Neuronal stem cell (in vitro differentiated cells): Measurements from ENCODE around the gene RSRP1.

Experiments used
- DNase-seq: peaks from one replicate; pipeline ENCODE4 v3.0.0-alpha.2; 2013; ENCODE audit warnings: low spot score
- H2AFZ ChIP-seq: one replicate; pipeline ENCODE4 v1.6.1; 2013; ENCODE audit warnings: mild to moderate bottlenecking, low read length, inconsistent platforms
- H2AK5ac ChIP-seq: 2 replicates; pipeline ENCODE4 v1.6.1; 2013; ENCODE audit warnings: low read depth, mild to moderate bottlenecking, inconsistent platforms, low read length, moderate library complexity, mixed read lengths
- H2BK120ac ChIP-seq: 2 replicates; pipeline ENCODE4 v1.6.1; 2013; ENCODE audit warnings: low read depth, mild to moderate bottlenecking, inconsistent platforms, low read length, moderate library complexity, mixed read lengths
- H2BK12ac ChIP-seq: one replicate; pipeline ENCODE4 v1.6.1; 2013; ENCODE audit warnings: low read length, inconsistent platforms
- H2BK15ac ChIP-seq: 2 replicates; pipeline ENCODE4 v1.6.1; 2013; ENCODE audit warnings: mild to moderate bottlenecking, low read length, inconsistent platforms, mixed read lengths
- H2BK5ac ChIP-seq: one replicate; pipeline ENCODE4 v1.6.1; 2013; ENCODE audit warnings: inconsistent platforms, mild to moderate bottlenecking, low read length, moderate library complexity
- H3K14ac ChIP-seq: one replicate; pipeline ENCODE4 v1.6.1; 2013; ENCODE audit warnings: low read length, inconsistent platforms
- H3K18ac ChIP-seq: 2 replicates; pipeline ENCODE4 v1.6.1; 2013; ENCODE audit warnings: low read length, inconsistent platforms
- H3K23ac ChIP-seq: 2 replicates; pipeline ENCODE4 v1.6.1; 2013; ENCODE audit warnings: low read depth, mild to moderate bottlenecking, mixed read lengths, low read length, inconsistent platforms; ENCODE audit not compliant: poor library complexity
- H3K27ac ChIP-seq: replicated peaks from 3 replicates; pipeline ENCODE4 v1.5.1; 2013; ENCODE audit warnings: low read length, inconsistent platforms
- H3K27me3 ChIP-seq, 3 experiments: 2 replicates each; pipeline ENCODE4 v1.6.1; 2013; ENCODE audit warnings: low read length in 3 of 3, mild to moderate bottlenecking in 2 of 3, inconsistent platforms in 1 of 3, low read depth in 1 of 3, mixed read lengths in 1 of 3, moderate library complexity in 1 of 3; ENCODE audit not compliant: control insufficient read depth in 3 of 3, insufficient read depth in 3 of 3
- H3K36me3 ChIP-seq, 2 donors: replicated peaks in 1 of 2; 2 replicates each; pipeline ENCODE4 v1.6.1; 2013; ENCODE audit warnings: low read length in 2 of 2; ENCODE audit not compliant: control insufficient read depth in 2 of 2, insufficient read depth in 2 of 2
- H3K4ac ChIP-seq: 2 replicates; pipeline ENCODE4 v1.6.1; 2013; ENCODE audit warnings: inconsistent platforms, mild to moderate bottlenecking, low read length, moderate library complexity
- H3K4me1 ChIP-seq, 2 donors: 1 replicate in 1 of 2; 2 replicates in 1 of 2; pipeline ENCODE4 v1.6.1; 2013; ENCODE audit warnings: low read length in 2 of 2, low read depth in 1 of 2; ENCODE audit not compliant: control insufficient read depth in 2 of 2, insufficient read depth in 1 of 2
- H3K4me2 ChIP-seq: one replicate; pipeline ENCODE4 v1.6.1; 2013; ENCODE audit warnings: mild to moderate bottlenecking, low read length, inconsistent platforms; ENCODE audit not compliant: insufficient read depth, poor library complexity, severe bottlenecking
- H3K4me3 ChIP-seq, 2 donors: 2 replicates each; pipeline ENCODE4 v1.5.1; 2013; ENCODE audit warnings: low read length in 2 of 2, mild to moderate bottlenecking in 2 of 2, inconsistent platforms in 1 of 2, moderate library complexity in 1 of 2
- H3K79me1 ChIP-seq: one replicate; pipeline ENCODE4 v1.6.1; 2013; ENCODE audit warnings: low read depth, mild to moderate bottlenecking, inconsistent platforms, low read length, moderate library complexity
- H3K9ac ChIP-seq: one replicate; pipeline ENCODE4 v1.6.1; 2013; ENCODE audit warnings: mild to moderate bottlenecking, low read depth, low read length, inconsistent platforms; ENCODE audit not compliant: poor library complexity
- H3K9me3 ChIP-seq, 2 donors: replicated peaks in 1 of 2; 2 replicates each; pipeline versions ENCODE3 to v1.6.1; 2013; ENCODE audit warnings: low read length in 2 of 2, mild to moderate bottlenecking in 2 of 2, inconsistent platforms in 1 of 2, low read depth in 1 of 2, mixed read lengths in 1 of 2, moderate library complexity in 1 of 2; ENCODE audit not compliant: control insufficient read depth in 2 of 2, insufficient read depth in 1 of 2
- H4K8ac ChIP-seq: one replicate; pipeline ENCODE4 v1.6.1; 2013; ENCODE audit warnings: low read depth, mild to moderate bottlenecking, inconsistent platforms, low read length, moderate library complexity
- H4K91ac ChIP-seq: one replicate; pipeline ENCODE4 v1.6.1; 2013; ENCODE audit warnings: low read length, low read depth, mild to moderate bottlenecking, inconsistent platforms; ENCODE audit not compliant: poor library complexity
- WGBS, 2 donors: extraction: QIAGEN DNeasy Blood & Tissue Kit; methylation state at CpG; one replicate each; pipeline ENCODE4 v1.1.7; 2013; ENCODE audit warnings: missing lambda C conversion rate in 2 of 2, mixed read lengths in 1 of 2; ENCODE audit not compliant: insufficient read length in 2 of 2, insufficient replicate concordance in 1 of 2; ENCODE audit errors: extremely low coverage in 2 of 2; 5-methylcytosine and 5-hydroxymethylcytosine counted together

RSRP1 gene

GRCh38 chr1:25256578-25256965 lies 9.3 kb upstream of the RSRP1 start:
- Histone ChIP-seq H4K8ac (no peak overlapping the region), H2BK15ac (no peak overlapping the region), H4K91ac (no peak overlapping the region)

GRCh38 chr1:25255706-25256577 lies 8.7 kb upstream of the RSRP1 start:
- Histone ChIP-seq H3K4me3 (no peak overlapping the region), H2BK120ac (no peak overlapping the region), H4K91ac (no peak overlapping the region), H2AK5ac (no peak overlapping the region), H2AFZ (no peak overlapping the region), H3K79me1 (no peaks in the 10 kb centered on the region), H3K36me3 (no peaks in the 10 kb centered on the region), H3K23ac (no peak overlapping the region), H3K4ac (no peak overlapping the region), H3K27me3 (no peaks in the 10 kb centered on the region), H2BK12ac (no peak overlapping the region), H4K8ac (no peak overlapping the region), H3K9me3 (no peaks in the 10 kb centered on the region), H3K9ac (no peak overlapping the region), H3K14ac (no peak overlapping the region), H3K4me2 (no peak overlapping the region), H2BK15ac (no peak overlapping the region), H3K18ac (no peak overlapping the region), H2BK5ac (no peak overlapping the region), H3K27ac (no peak overlapping the region), H3K4me1 (no peaks in the 10 kb centered on the region)
- no CpG with 5 or more reads among the region's 18 CpGs for WGBS, 2 donors
- no peak for DNase-seq

More at GRCh38 chr1:25256578-25256965, 9.3 kb upstream of the RSRP1 start:
- DNase-seq, result no peak
- Histone ChIP-seq H3K4ac (no peak overlapping the region), H3K36me3 (no peaks in the 10 kb centered on the region), H3K27ac (no peak overlapping the region), H2BK12ac (no peak overlapping the region), H2BK120ac (no peak overlapping the region), H2BK5ac (no peak overlapping the region), H3K9me3 (no peaks in the 10 kb centered on the region), H3K9ac (peak overlapping the region; percentile 46), H2AFZ (no peak overlapping the region), H3K4me2 (no peak overlapping the region), H3K27me3 (no peaks in the 10 kb centered on the region), H3K18ac (no peak overlapping the region), H3K4me3 (no peak overlapping the region), H2AK5ac (no peak overlapping the region), H3K4me1 (no peaks in the 10 kb centered on the region), H3K23ac (no peak overlapping the region), H3K14ac (no peak overlapping the region), H3K79me1 (no peaks in the 10 kb centered on the region)
- WGBS, 2 donors, result no CpG with 5 or more reads among the region's 5 CpGs

- Histone ChIP-seq H2BK120ac (no peak overlapping the region), H4K91ac (no peak overlapping the region), H3K27ac (no peak overlapping the region), H3K36me3 (no peaks in the 10 kb centered on the region), H2BK15ac (no peak overlapping the region), H3K18ac (no peak overlapping the region), H3K79me1 (no peaks in the 10 kb centered on the region), H4K8ac (no peak overlapping the region), H2AFZ (no peak overlapping the region), H3K27me3 (no peaks in the 10 kb centered on the region), H3K9me3 (no peaks in the 10 kb centered on the region), H3K23ac (no peak overlapping the region), H3K4ac (no peak overlapping the region), H3K4me1 (no peaks in the 10 kb centered on the region), H3K14ac (no peak overlapping the region), H3K4me3 (no peak overlapping the region), H3K9ac (no peak overlapping the region), H2BK12ac (no peak overlapping the region), H2AK5ac (no peak overlapping the region), H3K4me2 (no peak overlapping the region), H2BK5ac (no peak overlapping the region)
- WGBS, 2 donors, result no CpG with 5 or more reads among the region's 2 CpGs
- DNase-seq, result no peak
Measured at GRCh38 chr1:25253911-25254310, 6.7 kb upstream of the RSRP1 start.

GRCh38 chr1:25247829-25248754 lies 838 bp upstream of the RSRP1 start:
- Histone ChIP-seq H3K36me3 (peaks cover 9 to 31% of the 10 kb centered on the region in 2 donors), H2AFZ (peak overlapping the region; percentile 97), H3K9ac (peak overlapping the region; percentile 77), H3K4me1 (peaks cover 2 to 15% of the 10 kb centered on the region in 2 donors), H4K91ac (no peak overlapping the region), H3K18ac (peak overlapping the region; percentile 95), H3K4ac (no peak overlapping the region), H3K4me2 (peak overlapping the region; percentile 97), H3K4me3 (peak overlapping the region; percentile 84 to 99), H3K79me1 (peaks cover 7% of the 10 kb centered on the region), H4K8ac (no peak overlapping the region), H3K27ac (peak overlapping the region; percentile 85), H3K27me3 (no peaks in the 10 kb centered on the region), H3K23ac (peak overlapping the region; percentile 71), H2BK12ac (no peak overlapping the region), H2BK15ac (no peak overlapping the region), H3K9me3 (no peaks in the 10 kb centered on the region), H2AK5ac (peak overlapping the region; percentile 21), H3K14ac (peak overlapping the region; percentile 82), H2BK120ac (peak overlapping the region; percentile 72), H2BK5ac (peak overlapping the region; percentile 87)
- no peak for DNase-seq
- no CpG with 5 or more reads among the region's 30 CpGs for WGBS, 2 donors
